NCI-H187 (cell line): ENCODE measurements around the gene LRRC2.
"Not testable (repeated sequence)": the region's sequence is repeated elsewhere in the genome, so short reads cannot be mapped to it uniquely, and the experiment has no call there.

Source experiments
- DNase-seq, 2 experiments: peaks; one replicate each; lab custom pipeline; 2025; lab: John Stamatoyannopoulos, UW

Gene LRRC2

GRCh38 chr3:46527239-46527638 lies 38.9 kb downstream of the LRRC2 start:
- no peak for DNase-seq

- no peak for DNase-seq
These were observed 41.3 kb downstream of the LRRC2 start for GRCh38 chr3:46524832-46525231.

DNA sequence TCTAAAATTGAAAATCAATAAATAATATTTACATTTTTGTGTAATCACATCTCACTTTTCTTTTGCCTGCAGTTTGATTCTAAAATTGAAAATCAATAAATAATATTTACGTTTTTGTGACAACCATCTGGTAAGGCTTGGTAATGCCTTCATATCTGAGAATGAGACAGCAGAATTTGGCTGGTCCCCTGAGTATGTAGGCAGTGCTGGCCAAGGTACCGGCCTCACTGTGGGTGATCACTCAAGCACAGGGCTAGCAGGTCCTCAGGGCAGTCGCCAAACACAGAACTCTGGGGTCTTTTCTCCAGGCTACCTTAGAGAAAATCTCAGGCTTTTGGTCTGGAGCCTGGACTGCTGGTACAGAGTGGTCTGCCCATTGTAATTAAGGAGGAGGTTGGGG lies 42.1 kb downstream of the LRRC2 start:
- DNase-seq: no peak

GRCh38 chr3:46523556-46523955 lies 42.5 kb downstream of the LRRC2 start:
- DNase-seq: no peak

DNA sequence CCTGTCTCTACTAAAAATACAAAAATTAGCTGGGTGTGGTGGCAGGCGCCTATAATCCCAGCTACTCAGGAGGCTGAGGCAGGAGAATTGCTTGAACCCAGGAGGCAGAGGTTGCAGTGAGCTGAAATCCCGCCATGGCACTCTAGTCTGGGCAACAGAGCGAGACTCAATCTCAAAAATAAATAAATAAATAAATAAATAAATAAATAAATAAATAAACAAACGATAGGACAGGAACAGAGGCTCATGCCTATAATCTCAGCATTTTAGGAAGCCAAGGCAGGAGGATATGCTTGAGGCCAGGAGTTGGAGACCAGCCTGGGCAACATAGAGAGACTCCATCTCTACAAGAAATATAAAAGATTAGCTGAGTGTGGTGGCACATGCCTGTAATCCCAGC lies 43.9 kb downstream of the LRRC2 start:
- not testable (repeated sequence) for DNase-seq

DNA sequence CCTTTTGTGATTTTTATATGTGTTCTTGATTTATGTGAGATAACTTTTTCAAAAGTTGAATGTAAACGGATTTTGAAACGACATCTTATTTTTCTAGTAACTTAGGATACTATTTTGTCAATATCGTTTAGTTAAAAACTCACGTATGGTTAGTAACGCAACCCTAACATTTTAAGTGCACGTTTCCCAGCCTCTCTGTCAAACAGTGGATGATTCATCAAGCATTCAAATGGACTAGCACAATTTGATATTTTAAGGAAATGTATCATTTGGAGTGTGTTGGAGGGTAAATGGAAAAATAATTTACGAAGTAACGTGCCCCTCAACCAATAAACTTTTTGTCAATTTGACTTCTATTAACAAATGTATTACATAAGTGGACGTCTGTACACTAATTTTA lies 45.0 kb downstream of the LRRC2 start:
- DNase-seq: no peak

DNA sequence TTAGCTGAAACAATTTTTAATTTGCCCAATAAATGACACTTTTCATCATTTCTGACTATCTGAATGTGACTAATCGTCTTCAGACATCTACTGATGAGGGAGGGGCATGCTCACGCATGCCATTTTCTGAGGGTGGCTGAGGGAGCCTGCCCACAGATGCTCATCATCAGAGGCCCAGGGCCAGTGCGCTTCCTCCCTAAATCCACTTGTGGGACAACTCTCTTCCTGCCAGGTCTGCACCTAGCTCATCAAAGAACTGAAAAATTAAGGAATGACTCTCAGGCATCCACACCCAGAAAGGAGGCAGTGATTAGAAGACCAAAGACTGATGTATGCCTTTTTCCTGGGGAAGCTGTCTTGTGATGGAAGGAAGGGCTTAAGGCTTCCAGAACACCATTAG lies 45.6 kb downstream of the LRRC2 start:
- no peak for DNase-seq

- no peak for DNase-seq
These were observed 46.1 kb downstream of the LRRC2 start for GRCh38 chr3:46519952-46520351.

DNA sequence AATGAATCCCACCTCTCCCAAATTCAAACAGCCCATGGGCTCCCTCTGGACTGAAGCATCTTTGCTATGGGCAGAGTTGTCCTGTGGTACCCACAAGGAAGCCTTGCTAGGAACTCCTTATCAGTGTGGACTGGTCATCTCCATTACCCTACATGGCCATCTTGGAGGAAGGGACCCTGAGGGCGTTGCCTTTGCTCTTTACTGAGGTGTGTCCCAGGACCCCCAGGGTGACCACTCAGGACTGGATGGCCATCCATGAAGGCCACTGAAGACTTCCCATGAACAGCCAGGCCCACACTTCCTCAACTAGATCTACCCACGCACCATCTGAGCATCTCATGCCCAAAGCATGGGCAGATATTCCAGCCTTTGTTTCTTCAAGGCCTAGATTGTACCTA lies 48.3 kb downstream of the LRRC2 start:
- no peak for DNase-seq

DNA sequence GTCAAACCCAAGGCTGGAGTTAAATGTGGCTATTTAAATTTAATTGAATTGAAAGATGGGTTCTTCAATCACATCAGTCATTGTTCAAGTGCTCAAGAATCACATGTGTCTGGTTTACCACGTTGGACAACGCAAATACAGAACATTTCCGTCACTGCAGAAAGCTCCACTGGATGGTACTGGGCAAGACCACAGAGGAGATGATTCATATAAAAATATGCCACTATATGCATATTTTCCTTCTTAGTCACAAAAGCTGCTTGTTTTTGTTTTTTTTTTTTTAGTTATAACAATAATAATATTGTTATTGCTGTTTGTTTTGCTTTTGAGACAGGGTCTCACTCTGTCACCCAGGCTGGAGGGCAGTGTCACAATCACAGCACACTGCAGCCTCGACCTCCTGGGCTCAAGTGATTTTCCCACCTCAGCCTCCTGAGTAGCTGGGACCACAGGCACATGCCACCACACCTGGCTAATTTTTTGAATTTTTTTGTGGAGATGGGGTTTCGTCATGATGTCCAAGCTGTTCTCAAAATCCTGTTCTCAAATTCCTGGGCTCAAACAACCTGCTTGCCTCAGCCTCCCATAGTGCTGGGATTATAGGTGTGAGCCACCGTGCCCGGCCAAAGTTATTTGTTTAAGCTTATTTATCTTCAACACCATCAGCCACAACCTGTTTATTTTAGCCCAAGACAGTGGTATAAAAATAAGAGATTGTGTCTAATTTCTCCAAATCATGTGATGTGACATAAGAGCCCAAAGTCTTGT lies 48.9 kb downstream of the LRRC2 start:
- DNase-seq: no peak

DNA sequence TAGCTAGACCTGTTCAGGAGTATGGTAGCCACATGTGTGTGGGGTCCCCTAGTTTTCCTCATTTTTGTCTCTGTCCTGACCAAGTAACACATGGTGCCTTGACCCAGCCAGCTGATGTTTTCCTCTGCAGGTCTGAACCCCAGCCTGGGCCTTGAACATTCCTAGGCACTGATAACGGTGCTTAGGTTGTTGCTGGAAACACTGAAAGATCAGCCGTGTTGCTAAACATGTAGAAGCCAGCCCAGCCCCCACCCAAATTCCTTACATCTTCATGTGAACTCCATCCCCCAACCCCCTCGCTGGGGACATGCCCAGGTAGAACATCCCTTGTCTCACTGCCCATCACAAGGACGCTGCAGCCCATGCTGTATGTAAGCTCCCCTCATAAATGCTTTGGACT lies 49.6 kb downstream of the LRRC2 start:
- no peak for DNase-seq

GRCh38 chr3:46512191-46512749 lies 53.8 kb downstream of the LRRC2 start:
- DNase-seq: no peak

DNA sequence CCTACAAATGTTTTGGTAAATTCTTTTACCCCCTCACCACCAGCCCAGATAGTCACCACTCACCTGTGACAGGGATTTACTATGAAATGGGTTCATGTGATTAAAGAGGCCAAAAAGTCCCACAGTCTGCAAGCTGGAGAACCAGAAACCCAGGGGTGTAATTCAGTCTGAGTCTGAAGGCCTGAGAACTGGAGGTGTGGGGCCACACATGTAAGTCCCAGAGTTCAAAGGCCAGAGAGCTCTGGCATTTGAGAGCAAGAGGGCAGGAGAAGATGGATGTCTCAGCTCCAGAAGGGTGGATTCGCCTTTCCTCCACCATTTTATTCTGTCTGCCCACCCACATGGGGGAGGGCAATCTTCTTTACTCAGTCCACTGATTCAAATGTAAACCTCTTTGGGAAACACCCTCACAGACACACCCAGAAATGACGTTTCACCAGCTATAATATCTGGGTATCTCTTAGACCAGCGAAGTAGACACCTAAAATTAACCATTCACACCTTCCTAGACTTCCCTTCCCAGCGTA lies 56.4 kb downstream of the LRRC2 start:
- DNase-seq: no peak

DNA sequence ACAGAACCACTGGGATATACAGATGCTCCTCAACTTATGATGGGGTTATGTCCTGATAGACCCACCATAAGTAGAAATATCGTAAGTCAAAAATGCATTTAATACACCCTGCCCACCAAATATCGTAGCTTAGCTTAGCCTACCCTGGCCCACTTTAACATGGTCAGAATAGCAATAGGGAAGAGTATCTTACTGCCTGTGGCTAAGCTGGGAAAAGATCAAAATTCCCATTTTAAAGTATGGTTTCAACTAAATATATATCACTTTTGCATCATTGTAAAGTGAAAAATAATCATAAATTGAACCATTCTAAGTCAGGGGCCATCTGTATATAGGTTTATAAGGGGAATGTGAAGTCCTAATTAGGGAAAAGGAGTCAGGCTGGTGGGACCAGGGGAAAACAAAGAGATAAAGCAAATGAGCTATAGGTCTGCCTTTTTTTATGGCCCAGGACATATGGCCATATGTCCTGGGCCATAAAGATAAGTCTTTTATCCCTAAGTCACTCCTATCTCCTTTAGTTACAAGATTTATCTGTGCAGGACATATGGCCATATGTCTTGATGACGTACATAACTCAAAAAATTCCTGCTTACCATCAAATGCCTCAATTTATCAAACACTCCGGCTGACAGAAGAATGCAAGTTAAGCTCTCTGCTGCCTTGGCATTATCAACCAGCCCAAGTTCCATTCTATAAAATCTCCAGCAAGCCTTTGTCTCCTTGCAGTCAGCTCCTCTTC lies 57.1 kb downstream of the LRRC2 start:
- no peak for DNase-seq

DNA sequence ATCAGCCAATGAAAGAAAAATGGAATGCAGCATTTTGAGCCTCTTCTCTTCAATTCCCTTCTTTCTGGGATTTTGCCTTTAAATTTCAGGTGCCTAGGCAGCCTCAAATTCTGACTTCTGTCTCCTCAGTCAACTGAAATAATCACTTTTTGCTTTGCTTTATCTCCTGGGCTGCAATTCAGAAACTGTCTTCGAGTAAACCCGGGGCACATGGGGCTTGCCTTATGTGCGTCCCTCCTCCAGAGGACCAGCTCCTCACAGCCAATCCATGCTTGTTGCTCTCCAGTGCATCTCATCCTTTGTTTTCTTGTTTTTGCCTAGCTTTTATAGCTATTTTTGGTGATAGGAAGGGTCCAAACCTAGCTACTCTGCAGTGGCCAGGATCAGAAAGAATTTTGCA lies 59.6 kb downstream of the LRRC2 start:
- no peak for DNase-seq

DNA sequence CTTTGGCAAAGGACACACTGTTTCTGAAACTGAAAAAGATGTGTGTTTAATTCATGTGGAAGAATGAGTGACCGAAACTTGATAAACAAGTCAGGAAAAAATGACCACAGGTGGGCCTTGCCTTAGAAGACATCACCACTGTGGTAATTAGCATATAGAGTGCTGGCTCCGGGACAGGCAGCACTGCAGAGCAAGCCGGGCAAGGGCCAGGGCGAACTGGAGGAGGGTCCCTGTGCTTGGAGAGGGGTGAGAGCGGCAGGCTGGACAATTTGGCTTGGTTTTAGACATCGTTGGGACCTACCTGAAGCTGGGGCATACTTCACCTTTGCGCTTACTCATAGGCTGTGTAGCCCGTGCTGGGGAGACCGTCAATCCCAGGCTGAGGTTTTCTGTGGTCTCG lies 60.1 kb downstream of the LRRC2 start:
- DNase-seq: no peak

GRCh38 chr3:46504789-46505188 lies 61.3 kb downstream of the LRRC2 start:
- no peak for DNase-seq

DNA sequence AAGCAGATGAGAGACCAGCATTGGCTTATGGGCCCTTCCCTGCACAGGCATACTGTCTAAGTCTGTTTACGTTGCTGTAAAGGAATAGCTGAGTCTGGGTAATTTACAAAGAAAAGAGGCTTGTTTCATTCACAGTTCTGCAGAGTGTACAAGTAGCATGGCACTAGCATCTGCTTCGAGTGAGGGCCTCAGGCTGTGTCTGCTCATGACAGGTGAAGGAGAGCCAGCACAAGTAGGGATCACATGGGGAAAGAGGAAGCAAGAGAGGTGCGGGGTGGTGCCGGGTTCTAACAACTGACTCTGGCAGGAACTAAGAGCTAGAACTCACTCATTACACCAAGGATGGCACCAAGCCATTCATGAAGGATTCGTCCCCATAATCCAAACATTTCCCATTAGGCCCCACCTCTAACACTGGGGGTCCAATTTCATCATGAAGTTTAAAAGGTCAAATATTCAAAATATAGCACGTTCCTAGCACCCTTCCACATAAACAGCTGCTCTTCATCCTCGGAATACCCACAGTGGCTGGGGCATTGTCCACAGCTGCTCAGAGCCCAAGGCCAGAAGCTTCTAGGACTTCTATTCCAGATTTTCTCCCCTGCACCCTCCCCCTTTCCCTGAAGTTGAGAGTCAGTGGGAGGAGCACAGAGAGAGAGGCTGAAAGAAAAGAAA lies 62.8 kb downstream of the LRRC2 start:
- no peak for DNase-seq

- no peak for DNase-seq
These were observed 64.4 kb downstream of the LRRC2 start for GRCh38 chr3:46501702-46502101.

DNA sequence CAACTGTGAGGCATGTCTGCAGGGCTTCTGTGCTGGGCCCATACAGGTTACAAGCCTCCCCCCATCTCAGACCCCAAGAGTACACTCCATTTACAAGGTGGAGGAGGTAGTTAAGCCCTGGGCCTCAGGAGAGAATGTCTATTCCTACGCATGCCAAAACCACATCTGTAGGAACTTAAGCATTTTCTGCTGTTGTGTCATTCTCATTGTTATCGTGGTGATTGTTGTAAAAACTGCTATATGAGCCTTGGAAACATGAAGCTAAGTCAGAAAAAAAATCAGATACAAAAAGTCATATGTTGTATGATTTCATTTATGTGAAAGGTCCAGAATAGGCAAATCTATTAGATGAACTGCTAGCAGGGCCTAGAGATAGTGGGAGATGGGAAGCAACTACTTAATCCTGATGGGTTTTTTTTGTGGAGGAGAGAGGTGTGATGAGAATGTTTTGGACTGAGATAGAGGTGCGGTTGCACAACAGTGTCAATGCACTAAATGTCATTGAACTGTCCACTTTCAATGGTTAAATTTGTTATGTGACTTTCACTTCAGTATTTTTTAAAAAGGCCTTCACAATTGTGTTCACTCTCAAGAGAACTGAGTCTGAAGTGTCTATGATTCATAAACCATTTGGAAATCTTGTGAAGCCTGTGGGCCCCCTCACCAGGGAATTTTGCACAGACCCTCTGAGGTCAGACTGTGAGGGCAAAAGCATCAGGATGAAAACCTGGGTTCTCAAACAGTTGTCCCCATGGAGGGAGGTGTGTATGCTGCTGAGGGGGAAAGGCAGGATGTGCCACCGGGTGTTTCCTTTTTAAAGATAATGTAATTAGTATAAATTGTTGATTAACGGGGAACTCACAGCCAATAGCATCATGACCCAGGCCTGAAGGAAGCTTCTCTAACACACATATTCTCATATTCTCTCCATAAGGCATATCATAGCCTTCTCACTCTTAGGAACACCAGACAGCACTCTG lies 65.2 kb downstream of the LRRC2 start:
- no peak for DNase-seq

- no peak for DNase-seq
These were observed 67.1 kb downstream of the LRRC2 start for GRCh38 chr3:46498916-46499519.
